ENCODE measurements around the gene TAS2R50. TPM values are rescaled to one million over a fixed set of nuclear protein-coding genes. Genes with fewer than 3 reads are reported as not detected.

The TAS2R50 gene
- total RNA-seq, 1 donor from 2014 or later: 2.1 TPM

Other genes with a start within 250 kb of the TAS2R50 start
- gene TAS2R7, start 184.3 kb downstream of the TAS2R50 start, total RNA-seq: not detected in 2 replicates
- not detected in 2 replicates for gene TAS2R8, start 179.6 kb downstream of the TAS2R50 start, total RNA-seq
- gene TAS2R9, start 176.7 kb downstream of the TAS2R50 start, total RNA-seq: not detected in 2 replicates
- 0.26 TPM in 2 replicates for gene TAS2R10, start 160.6 kb downstream of the TAS2R50 start, total RNA-seq
- gene PRR4, start 137.4 kb downstream of the TAS2R50 start, total RNA-seq: 0.53 TPM in 1 of 2 replicates, not detected in the other
- gene PRH1, start 102.7 kb downstream of the TAS2R50 start, total RNA-seq: 13.3 and 13.7 TPM in 2 replicates
- 0.38 and 1.1 TPM in 2 replicates for gene TAS2R13, start 77.3 kb downstream of the TAS2R50 start, total RNA-seq
- gene PRH2, start 57.7 kb downstream of the TAS2R50 start, total RNA-seq: 0.38 TPM in 1 of 2 replicates, not detected in the other
- 1.1 and 1.2 TPM in 2 replicates for gene TAS2R14, start 47.6 kb downstream of the TAS2R50 start, total RNA-seq
- gene TAS2R20, start 11.4 kb upstream of the TAS2R50 start, total RNA-seq: 1.8 and 2.0 TPM in 2 replicates
- 2.4 and 3.9 TPM in 2 replicates for gene TAS2R19, start 35.7 kb upstream of the TAS2R50 start, total RNA-seq
- gene TAS2R31, start 44.5 kb upstream of the TAS2R50 start, total RNA-seq: 1.3 and 2.0 TPM in 2 replicates
- gene TAS2R46, start 75.4 kb upstream of the TAS2R50 start, total RNA-seq: 0.90 and 2.1 TPM in 2 replicates
- 0.79 and 1.3 TPM in 2 replicates for gene TAS2R43, start 105.4 kb upstream of the TAS2R50 start, total RNA-seq
- gene TAS2R30, start 147.7 kb upstream of the TAS2R50 start, total RNA-seq: 3.1 and 4.5 TPM in 2 replicates
- gene SMIM10L1, start 184.3 kb upstream of the TAS2R50 start, total RNA-seq: 3.2 and 3.5 TPM in 2 replicates
- gene TAS2R42, start 200.0 kb upstream of the TAS2R50 start, total RNA-seq: not detected in 2 replicates

Measured in bronchial epithelial cell (primary cell).